ENCODE data around the gene TBX15.

GRCh38 chr1:118863688-118864087, 124.5 kb downstream of the TBX15 start:
- TF ChIP-seq CTCF (IDR thresholded peaks at IDR 0.05; ENCODE audit: borderline replicate concordance, extremely low read depth, low read length, poor library complexity, severe bottlenecking): no peak
- TF ChIP-seq EZH2 (IDR thresholded peaks at IDR 0.05; ENCODE audit: borderline replicate concordance, low read depth, low read length, severe bottlenecking): no peak

Data from DND-41 (cell line).